ENCODE data around the gene ATAD1.

GRCh38 chr10:87842220-87842641 is 24.2 kb upstream of the ATAD1 start:
- TF ChIP-seq PAX5 (IDR thresholded peaks at IDR 0.05; ENCODE audit: insufficient read depth, low read length, severe bottlenecking) = no peak
- TF ChIP-seq TAF1 (IDR thresholded peaks at IDR 0.05; ENCODE audit: low read depth, low read length) = no peak
- TF ChIP-seq POLR2A (IDR thresholded peaks at IDR 0.05; ENCODE audit: low read depth, low read length) = no peak

All from GM12891 (cell line).